ENCODE data around the gene LRRFIP2.
A peak's percentile ranks its signal among the peaks of the same experiment; 100 is the strongest.
"Not testable (repeated sequence)": the region's sequence is repeated elsewhere in the genome, so short reads cannot be mapped to it uniquely, and the experiment has no call there.

The LRRFIP2 gene

GRCh38 chr3:37174532-37175126, at the start of gene LRRFIP2:
Gene LRRFIP2 (minus strand): TSS chr3:37174582. CDS start chr3:37148983, 25,599 bp downstream.
- no peak for DNase-seq

GRCh38 chr3:37223576-37223975, 49.2 kb upstream of the LRRFIP2 start:
- no peak for DNase-seq

GRCh38 chr3:37223141-37223558, 48.8 kb upstream of the LRRFIP2 start:
- DNase-seq = no peak

GRCh38 chr3:37222542-37222941, 48.2 kb upstream of the LRRFIP2 start:
- DNase-seq = not testable (repeated sequence)

GRCh38 chr3:37221407-37221806, 47.0 kb upstream of the LRRFIP2 start:
- no peak for DNase-seq

GRCh38 chr3:37219266-37219665, 44.9 kb upstream of the LRRFIP2 start:
- DNase-seq = no peak

GRCh38 chr3:37218206-37218605, 43.8 kb upstream of the LRRFIP2 start:
- DNase-seq = peak in 5 of 56 donors; percentile 6 to 54 (median 12)

GRCh38 chr3:37217098-37217849, 42.9 kb upstream of the LRRFIP2 start:
- no peak for DNase-seq

- no peak for DNase-seq
Measured at GRCh38 chr3:37216597-37217097, 42.3 kb upstream of the LRRFIP2 start.

- no peak for DNase-seq
Measured at GRCh38 chr3:37214076-37214475, 39.7 kb upstream of the LRRFIP2 start.

GRCh38 chr3:37210230-37210629, 35.8 kb upstream of the LRRFIP2 start:
- peak in 2 of 56 donors; percentile 3 to 13 for DNase-seq

- not testable (repeated sequence) for DNase-seq
Measured at GRCh38 chr3:37208576-37208975, 34.2 kb upstream of the LRRFIP2 start.

GRCh38 chr3:37208008-37208407, 33.6 kb upstream of the LRRFIP2 start:
- not testable (repeated sequence) for DNase-seq

GRCh38 chr3:37206041-37206440, 31.7 kb upstream of the LRRFIP2 start:
- DNase-seq = not testable (repeated sequence)

GRCh38 chr3:37204314-37204713, 29.9 kb upstream of the LRRFIP2 start:
- no peak for DNase-seq

- peak in 4 of 56 donors; percentile 7 to 25 (median 8) for DNase-seq
Measured at GRCh38 chr3:37202035-37202434, 27.7 kb upstream of the LRRFIP2 start.

GRCh38 chr3:37200141-37200540, 25.8 kb upstream of the LRRFIP2 start:
- DNase-seq = no peak

- no peak for DNase-seq
Measured at GRCh38 chr3:37198996-37199395, 24.6 kb upstream of the LRRFIP2 start.

GRCh38 chr3:37198547-37198946, 24.2 kb upstream of the LRRFIP2 start:
- no peak for DNase-seq

GRCh38 chr3:37197810-37198371, 23.5 kb upstream of the LRRFIP2 start:
- no peak for DNase-seq

- DNase-seq = no peak
Measured at GRCh38 chr3:37194533-37194932, 20.2 kb upstream of the LRRFIP2 start.

- DNase-seq = no peak
Measured at GRCh38 chr3:37190667-37191066, 16.3 kb upstream of the LRRFIP2 start.
